HG02970 (cell line): Measurements from ENCODE around the gene ACD.

Experiments used
- ATAC-seq: cut with Tn5 transposase; IDR thresholded peaks from one replicate; pipeline ENCODE4 v1.9.1; 2021; ENCODE audit warnings: mild to moderate bottlenecking, moderate library complexity, moderate number of reproducible peaks; ENCODE audit not compliant: unreplicated experiment, low FRiP score

Gene ACD

DNA sequence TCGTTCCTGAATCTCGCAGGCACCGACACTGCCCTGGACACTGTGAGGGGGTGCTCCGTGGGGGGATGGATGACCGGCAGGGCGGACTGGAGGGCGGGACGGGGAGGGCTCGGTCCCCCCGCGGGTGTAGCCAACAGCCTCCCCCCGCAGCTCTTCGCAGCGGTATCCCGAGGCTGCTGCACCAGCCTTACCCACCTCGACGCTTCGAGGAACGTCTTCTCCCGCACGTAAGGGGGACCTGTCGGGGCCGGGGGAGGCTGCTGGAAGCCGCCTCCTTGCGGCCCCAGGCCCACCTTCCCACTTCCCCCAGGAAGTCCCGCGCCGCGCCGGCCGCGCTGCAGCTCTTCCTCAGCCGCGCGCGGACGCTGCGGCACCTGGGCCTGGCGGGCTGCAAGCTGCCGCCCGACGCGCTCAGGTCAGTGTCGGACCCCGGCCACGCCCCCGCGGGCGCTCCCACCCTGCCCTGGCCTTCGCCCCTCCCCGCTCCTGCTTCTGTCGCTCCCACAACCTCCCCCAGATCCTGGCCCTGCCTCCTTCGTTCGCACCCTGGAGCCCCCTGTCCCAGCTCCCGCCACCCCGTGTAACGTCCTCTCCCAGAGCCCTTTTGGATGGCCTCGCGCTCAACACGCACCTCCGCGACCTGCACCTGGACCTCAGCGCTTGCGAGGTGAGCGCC lies 11.8 kb downstream of the ACD start:
- no peak for ATAC-seq

- no peak for ATAC-seq
Observed at GRCh38 chr16:67647681-67648080, 12.4 kb downstream of the ACD start.

DNA sequence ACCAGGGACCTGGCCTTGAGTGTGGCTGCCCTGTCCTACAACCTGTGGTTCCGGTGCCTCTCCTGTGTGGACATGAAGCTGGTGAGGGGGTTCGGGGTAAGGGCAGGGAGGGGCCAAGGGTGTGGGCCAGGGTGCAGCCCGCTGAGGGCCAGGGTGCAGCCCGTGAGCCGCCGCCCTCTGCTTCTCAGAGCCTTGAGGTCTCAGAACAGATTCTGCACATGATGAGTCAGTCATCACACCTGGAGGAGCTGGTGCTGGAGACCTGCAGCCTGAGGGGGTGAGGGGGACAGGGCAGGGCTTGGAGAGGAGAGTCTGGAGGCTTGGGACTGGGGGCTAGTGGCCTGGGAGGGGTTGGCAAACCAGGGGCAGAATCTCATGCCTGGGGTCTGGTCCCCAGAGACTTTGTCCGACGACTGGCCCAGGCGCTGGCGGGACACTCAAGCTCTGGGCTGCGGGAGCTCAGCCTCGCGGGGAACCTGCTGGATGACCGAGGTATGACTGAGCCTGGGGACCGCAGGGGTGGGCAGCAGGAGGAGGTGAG lies 12.9 kb downstream of the ACD start:
- ATAC-seq, result no peak

- ATAC-seq, result no peak
Observed at GRCh38 chr16:67645397-67646121, 14.5 kb downstream of the ACD start.

GRCh38 chr16:67644038-67644437 lies 16.0 kb downstream of the ACD start:
- ATAC-seq, result no peak

GRCh38 chr16:67641779-67642708 lies 18.0 kb downstream of the ACD start:
- no peak for ATAC-seq

- ATAC-seq, result no peak
Observed at GRCh38 chr16:67637625-67638024, 22.4 kb downstream of the ACD start.

GRCh38 chr16:67636713-67637112 lies 23.3 kb downstream of the ACD start:
- no peak for ATAC-seq

GRCh38 chr16:67632415-67633172 lies 27.5 kb downstream of the ACD start:
- ATAC-seq, result no peak

DNA sequence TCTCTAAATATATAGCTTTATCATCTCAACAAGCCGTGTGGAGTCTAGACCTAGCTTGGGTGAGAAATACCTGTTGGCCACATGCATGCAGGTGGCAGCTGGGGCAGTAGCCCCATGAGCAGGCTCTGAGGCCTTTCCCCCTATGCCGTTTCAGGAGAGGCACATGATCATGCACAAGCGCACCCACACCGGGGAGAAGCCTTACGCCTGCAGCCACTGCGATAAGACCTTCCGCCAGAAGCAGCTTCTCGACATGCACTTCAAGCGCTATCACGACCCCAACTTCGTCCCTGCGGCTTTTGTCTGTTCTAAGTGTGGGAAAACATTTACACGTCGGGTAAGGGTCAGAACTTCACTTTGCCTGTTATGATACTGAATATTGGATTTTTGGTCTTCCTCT lies 31.8 kb downstream of the ACD start:
- ATAC-seq, result no peak

DNA sequence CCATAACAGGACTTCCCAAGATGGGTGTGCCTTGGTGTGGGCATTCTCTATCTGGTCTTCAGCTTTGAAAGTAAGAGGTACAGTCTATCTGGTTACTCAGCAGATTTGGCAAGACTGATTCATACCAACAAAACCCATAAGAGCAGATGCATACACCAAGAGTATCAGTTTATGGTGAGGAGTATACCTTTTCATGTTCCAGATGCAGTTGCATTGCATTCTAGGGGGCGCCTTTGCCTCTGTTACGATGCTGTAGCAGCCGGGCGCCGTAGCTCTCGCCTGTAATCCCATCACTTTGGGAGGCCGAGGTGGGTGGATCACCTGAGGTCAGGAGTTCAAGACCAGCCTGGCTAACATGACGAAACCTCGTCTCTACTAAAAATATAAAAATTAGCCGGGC lies 46.3 kb downstream of the ACD start:
- ATAC-seq, result no peak

GRCh38 chr16:67608364-67608763 lies 51.7 kb downstream of the ACD start:
- ATAC-seq, result no peak
